Progenitor cell of endocrine pancreas (in vitro differentiated cells): ENCODE data around the gene TWF1. TPM values are rescaled to one million over a fixed set of nuclear protein-coding genes. Genes with fewer than 3 reads are reported as not detected.
A peak's percentile ranks its signal among the peaks of the same experiment; 100 is the strongest.
"Not testable (repeated sequence)": the region's sequence is repeated elsewhere in the genome, so short reads cannot be mapped to it uniquely, and the experiment has no call there.

ENCODE experiments used
- DNase-seq: peaks from one replicate; pipeline ENCODE4 v3.0.0; 2021; ENCODE audit warnings: low spot score; ENCODE audit not compliant: unreplicated experiment
- H3K27ac Mint-ChIP-seq: 2 replicates; pipeline ENCODE4 v1.8.0; 2021; ENCODE audit warnings: mild to moderate bottlenecking, moderate library complexity, mixed read lengths
- H3K27me3 Mint-ChIP-seq: 2 replicates; pipeline ENCODE4 v1.8.0; 2021; ENCODE audit warnings: mixed read lengths
- H3K36me3 Mint-ChIP-seq: 2 replicates; pipeline ENCODE4 v1.8.0; 2022; ENCODE audit warnings: mixed read lengths; ENCODE audit not compliant: insufficient read depth
- H3K4me1 Mint-ChIP-seq: 2 replicates; pipeline ENCODE4 v1.8.0; 2021; ENCODE audit warnings: low read depth, mixed read lengths
- H3K4me3 Mint-ChIP-seq: 2 replicates; pipeline ENCODE4 v1.8.0; 2021; ENCODE audit warnings: low read depth, mild to moderate bottlenecking, moderate library complexity, mixed read lengths
- H3K9me3 Mint-ChIP-seq: 2 replicates; pipeline ENCODE4 v1.8.0; 2021; ENCODE audit warnings: low read depth, mixed read lengths
- long read RNA-seq: library from polyadenylated mRNA; unstranded; transcript quantifications from one replicate; pipeline ENCODE4 v2.0.0, GENCODE V29; 2020
- total RNA-seq: library from RNA; stranded (reverse); gene quantifications from 2 replicates; pipeline ENCODE4 v1.2.1, GENCODE V29; 2021
- TF ChIP-seq, protein P1 (sequence below): fragments of 200-600 bp; sonication (generic); IDR thresholded peaks from one replicate; pipeline ENCODE4 v1.5.0; 2021; ENCODE audit warnings: antibody characterized with exemption, mild to moderate bottlenecking; ENCODE audit not compliant: unreplicated experiment

The TWF1 gene
- 58.4 and 61.4 TPM in 2 replicates for total RNA-seq
- long read RNA-seq, transcript TWF1-201 (9 exons, 3,045 nt) = major isoform, 306 of 381 reads
- long read RNA-seq, transcript TWF1-204 (9 exons, 3,320 nt) = minor isoform, 8 of 381 reads
- long read RNA-seq, partial matches to known transcripts = 17 of 381 reads
- long read RNA-seq, other reads (novel, unspliced or antisense) = 46 of 381 reads

DNA sequence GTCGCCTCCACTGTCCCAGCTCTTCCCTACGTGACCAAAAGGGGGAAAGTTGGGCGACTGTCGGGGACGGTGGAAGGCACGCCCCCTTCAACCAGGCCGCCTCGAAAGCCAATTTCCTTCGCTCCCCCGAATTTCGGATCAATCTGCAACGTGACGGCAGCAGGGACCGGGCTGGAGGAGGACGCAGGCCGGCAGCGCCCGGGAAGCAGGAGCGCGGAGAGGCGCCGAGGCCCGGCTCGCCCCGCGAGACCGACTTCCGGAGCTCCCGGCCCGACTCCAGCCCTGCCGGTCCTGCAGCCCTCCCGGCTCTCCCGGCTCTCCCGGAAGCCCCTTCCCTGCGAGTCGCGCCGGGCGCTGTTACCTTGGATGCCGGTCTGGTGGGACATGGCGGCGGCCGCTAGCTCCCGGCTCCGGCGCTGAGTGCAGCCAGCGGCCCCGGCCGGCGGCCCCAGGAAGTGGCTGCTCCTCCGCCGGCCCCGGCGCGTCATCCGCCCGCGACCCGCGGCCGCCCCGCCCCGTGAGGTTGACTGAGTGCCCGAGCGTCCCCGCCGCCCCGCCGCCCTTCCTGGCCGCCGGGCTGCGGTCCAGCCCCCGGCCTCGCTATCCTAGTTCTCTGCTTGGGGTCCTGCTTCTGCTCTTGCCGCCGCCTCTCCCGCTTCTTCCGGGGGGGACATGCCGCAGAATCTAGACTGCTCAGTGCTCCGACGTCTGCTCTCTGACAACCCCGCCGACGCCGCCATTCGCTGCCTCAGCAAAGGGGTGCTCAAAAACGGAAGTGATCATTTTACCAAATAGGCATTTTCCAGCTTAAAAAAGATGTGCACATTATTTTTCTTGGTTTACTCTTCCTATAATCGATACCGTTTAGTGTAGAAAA lies at the start of gene TWF1:
Gene TWF1 (minus strand): TSS at position 458 of the 877 bp plus-strand sequence. CDS start 72 bp downstream, at position 386.
- Mint-ChIP-seq H3K4me3 (peak within 1 kb of the TSS; percentile 100), H3K4me1 (peaks cover 14% of the 10 kb centered on the region), H3K27ac (peak within 1 kb of the TSS; percentile 100), H3K27me3 (peaks cover 4% of the 10 kb centered on the region), H3K36me3 (peaks cover 7% of the 10 kb centered on the region), H3K9me3 (no peaks in the 10 kb centered on the region)
- TF ChIP-seq, protein P1, sequence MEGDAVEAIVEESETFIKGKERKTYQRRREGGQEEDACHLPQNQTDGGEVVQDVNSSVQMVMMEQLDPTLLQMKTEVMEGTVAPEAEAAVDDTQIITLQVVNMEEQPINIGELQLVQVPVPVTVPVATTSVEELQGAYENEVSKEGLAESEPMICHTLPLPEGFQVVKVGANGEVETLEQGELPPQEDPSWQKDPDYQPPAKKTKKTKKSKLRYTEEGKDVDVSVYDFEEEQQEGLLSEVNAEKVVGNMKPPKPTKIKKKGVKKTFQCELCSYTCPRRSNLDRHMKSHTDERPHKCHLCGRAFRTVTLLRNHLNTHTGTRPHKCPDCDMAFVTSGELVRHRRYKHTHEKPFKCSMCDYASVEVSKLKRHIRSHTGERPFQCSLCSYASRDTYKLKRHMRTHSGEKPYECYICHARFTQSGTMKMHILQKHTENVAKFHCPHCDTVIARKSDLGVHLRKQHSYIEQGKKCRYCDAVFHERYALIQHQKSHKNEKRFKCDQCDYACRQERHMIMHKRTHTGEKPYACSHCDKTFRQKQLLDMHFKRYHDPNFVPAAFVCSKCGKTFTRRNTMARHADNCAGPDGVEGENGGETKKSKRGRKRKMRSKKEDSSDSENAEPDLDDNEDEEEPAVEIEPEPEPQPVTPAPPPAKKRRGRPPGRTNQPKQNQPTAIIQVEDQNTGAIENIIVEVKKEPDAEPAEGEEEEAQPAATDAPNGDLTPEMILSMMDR = peak; percentile 44
- DNase-seq = peak; percentile 84

DNA sequence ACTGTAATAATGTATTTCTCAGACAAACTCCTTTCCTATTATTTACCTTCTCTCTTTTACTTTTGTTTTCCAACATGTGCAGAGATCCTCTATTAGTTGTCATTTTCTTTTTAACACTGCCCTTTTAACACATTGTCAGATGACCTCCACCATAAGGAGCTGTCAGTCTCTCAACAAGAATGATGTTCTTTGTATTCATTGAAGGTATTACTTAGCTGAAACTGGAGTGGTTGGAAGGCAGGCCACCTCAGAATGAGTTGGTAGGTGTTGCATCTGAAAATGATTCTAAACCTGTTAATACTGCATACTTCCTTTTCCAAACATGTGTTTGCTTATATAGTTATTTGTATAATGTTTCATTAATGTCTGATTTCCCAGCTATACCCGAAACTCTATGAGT lies 46.6 kb upstream of the TWF1 start:
- Mint-ChIP-seq H3K4me3 (no peak overlapping the region), H3K36me3 (peaks cover 12% of the 10 kb centered on the region), H3K4me1 (peaks cover 6% of the 10 kb centered on the region), H3K27ac (no peak overlapping the region), H3K27me3 (no peaks in the 10 kb centered on the region), H3K9me3 (peaks cover 11% of the 10 kb centered on the region)
- DNase-seq = no peak
- TF ChIP-seq, protein P1 = no peak

DNA sequence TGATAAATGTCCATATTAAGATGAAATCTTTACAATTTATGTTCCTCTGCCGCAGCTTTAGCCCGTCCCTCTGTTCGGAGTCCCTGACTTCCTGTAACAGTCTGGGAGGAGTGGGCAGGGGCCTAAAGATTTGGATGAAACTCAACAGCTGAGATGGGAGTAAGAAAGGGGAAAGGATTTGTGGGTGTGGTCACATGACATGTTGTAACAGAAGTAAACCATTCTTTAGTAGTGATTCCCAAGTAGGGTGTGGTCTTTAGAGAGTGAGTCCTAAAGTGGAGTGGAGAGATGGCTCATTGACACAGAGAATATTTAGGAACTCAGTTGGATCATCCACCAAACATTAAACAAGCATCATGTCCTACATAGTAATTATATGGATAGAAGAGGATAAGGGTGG lies 42.7 kb upstream of the TWF1 start:
- Mint-ChIP-seq H3K4me3 (no peak overlapping the region), H3K27ac (peak overlapping the region; percentile 18), H3K27me3 (no peaks in the 10 kb centered on the region), H3K36me3 (peaks cover 32% of the 10 kb centered on the region), H3K9me3 (peaks cover 25% of the 10 kb centered on the region), H3K4me1 (peaks cover 5% of the 10 kb centered on the region)
- TF ChIP-seq, protein P1 = no peak
- no peak for DNase-seq

DNA sequence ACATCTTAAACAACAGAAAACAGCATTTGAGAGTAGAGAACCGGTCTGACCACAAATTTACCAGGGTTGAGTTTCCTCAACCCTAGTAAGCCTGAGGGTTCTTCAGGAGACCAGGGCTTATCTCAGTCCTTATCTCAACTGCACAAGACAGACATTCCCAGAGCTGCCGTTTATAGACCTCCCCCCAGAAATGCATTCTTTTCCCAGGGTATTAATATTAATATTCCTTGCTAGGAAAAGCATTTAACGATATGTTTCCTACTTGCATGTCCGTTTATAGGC lies 42.0 kb upstream of the TWF1 start:
- Mint-ChIP-seq H3K9me3 (peaks cover 25% of the 10 kb centered on the region), H3K4me3 (no peak overlapping the region), H3K36me3 (peaks cover 32% of the 10 kb centered on the region), H3K27ac (no peak overlapping the region), H3K4me1 (peaks cover 2% of the 10 kb centered on the region), H3K27me3 (no peaks in the 10 kb centered on the region)
- no peak for DNase-seq
- TF ChIP-seq, protein P1 = no peak

DNA sequence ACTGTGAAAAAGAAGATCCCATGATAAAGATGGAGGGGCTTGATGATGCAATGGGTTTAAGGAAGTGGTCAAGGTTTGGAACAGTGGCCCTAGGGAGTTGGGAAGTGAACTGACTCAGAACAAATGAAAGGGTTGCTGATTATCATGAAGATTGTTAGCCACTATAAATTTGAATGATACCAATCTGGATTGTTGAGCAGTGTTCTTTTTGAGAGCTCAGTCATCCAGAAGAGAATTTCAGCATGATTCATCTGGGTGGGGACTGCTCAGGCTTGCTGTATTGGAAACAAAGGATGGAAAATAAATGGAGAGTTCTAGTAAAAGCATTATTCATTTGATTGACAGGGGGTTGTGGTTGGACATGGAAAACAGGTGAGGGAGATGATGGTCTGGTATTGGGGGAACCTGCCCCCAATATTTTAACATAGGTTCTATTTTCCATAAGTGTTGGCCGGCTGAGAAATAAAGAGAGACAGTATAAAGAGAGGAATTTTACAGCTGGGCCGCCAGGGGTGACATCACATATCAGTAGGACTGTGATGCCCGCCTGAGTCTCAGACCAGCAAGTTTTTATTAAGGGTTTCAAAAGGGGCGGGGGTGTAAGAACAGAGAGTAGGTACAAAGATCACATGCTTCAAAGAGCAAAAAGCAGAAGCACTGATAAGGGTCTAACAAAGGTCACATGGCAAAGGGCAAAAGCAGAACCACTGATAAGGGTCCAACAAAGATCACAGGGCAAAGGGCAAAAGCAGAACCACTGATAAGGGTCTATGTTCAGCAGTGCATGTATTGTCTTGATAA lies 41.5 kb upstream of the TWF1 start:
- not testable (repeated sequence) for H3K4me1 Mint-ChIP-seq, H3K4me3 Mint-ChIP-seq, DNase-seq, H3K27me3 Mint-ChIP-seq
- peaks cover 32% of the 10 kb centered on the region for H3K36me3 Mint-ChIP-seq
- H3K27ac Mint-ChIP-seq = peak overlapping the region; percentile 17
- peaks cover 25% of the 10 kb centered on the region for H3K9me3 Mint-ChIP-seq
